HG03457 (cell line): Measurements from ENCODE around the gene PMM2.

ENCODE experiments used
- ATAC-seq: cut with Tn5 transposase; IDR thresholded peaks from one replicate; pipeline ENCODE4 v1.9.1; 2021; ENCODE audit warnings: moderate number of reproducible peaks; ENCODE audit not compliant: unreplicated experiment

Gene PMM2

GRCh38 chr16:8849411-8850011 is 51.9 kb downstream of the PMM2 start:
- no peak for ATAC-seq

- ATAC-seq: no peak
Observed at GRCh38 chr16:8850279-8850885, 52.7 kb downstream of the PMM2 start.

GRCh38 chr16:8851761-8852403 is 54.2 kb downstream of the PMM2 start:
- no peak for ATAC-seq

- no peak for ATAC-seq
Observed at GRCh38 chr16:8852534-8852933, 54.9 kb downstream of the PMM2 start.

GRCh38 chr16:8853150-8853549 is 55.5 kb downstream of the PMM2 start:
- no peak for ATAC-seq

- ATAC-seq: no peak
Observed at GRCh38 chr16:8853611-8854010, 56.0 kb downstream of the PMM2 start.

- ATAC-seq: no peak
Observed at GRCh38 chr16:8854298-8854948, 56.8 kb downstream of the PMM2 start.

- no peak for ATAC-seq
Observed at GRCh38 chr16:8855051-8855786, 57.6 kb downstream of the PMM2 start.

GRCh38 chr16:8855972-8856371 is 58.3 kb downstream of the PMM2 start:
- ATAC-seq: no peak

GRCh38 chr16:8858994-8859912 is 61.6 kb downstream of the PMM2 start:
- ATAC-seq: no peak

GRCh38 chr16:8859913-8860881 is 62.6 kb downstream of the PMM2 start:
- ATAC-seq: no peak

GRCh38 chr16:8861563-8862308 is 64.1 kb downstream of the PMM2 start:
- ATAC-seq: no peak

- ATAC-seq: no peak
Observed at GRCh38 chr16:8862309-8863130, 64.9 kb downstream of the PMM2 start.

GRCh38 chr16:8863594-8864424 is 66.2 kb downstream of the PMM2 start:
- ATAC-seq: no peak

- no peak for ATAC-seq
Observed at GRCh38 chr16:8864480-8865110, 67.0 kb downstream of the PMM2 start.
